Measurements from ENCODE around the gene PRRT4.

PRRT4 gene

DNA sequence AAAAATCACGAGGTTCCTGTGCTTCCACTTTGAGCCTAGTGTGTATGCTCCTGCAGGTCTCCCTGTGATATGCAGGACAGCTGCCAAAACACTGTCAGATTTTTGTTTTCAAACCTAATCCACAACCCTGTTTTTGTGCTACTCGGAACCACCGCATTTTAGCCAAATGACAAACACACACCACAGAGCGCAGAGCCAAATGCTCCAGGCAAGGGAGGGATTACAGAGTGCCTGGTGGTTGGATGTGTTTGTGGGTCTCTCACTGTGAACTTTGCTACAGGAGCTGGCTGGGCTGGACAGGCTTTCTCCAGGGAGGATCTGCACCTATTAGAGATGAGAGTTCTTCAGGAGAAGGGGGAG lies 12.0 kb downstream of the PRRT4 start:
- in situ Hi-C loops (cut with MboI; ENCODE audit: low sequenced_read_pairs): loop anchor here (5.0 to 10.0 kb wide), 2 partner anchors 33 to 75 kb away; no protein-coding TSS in a partner anchor

DNA sequence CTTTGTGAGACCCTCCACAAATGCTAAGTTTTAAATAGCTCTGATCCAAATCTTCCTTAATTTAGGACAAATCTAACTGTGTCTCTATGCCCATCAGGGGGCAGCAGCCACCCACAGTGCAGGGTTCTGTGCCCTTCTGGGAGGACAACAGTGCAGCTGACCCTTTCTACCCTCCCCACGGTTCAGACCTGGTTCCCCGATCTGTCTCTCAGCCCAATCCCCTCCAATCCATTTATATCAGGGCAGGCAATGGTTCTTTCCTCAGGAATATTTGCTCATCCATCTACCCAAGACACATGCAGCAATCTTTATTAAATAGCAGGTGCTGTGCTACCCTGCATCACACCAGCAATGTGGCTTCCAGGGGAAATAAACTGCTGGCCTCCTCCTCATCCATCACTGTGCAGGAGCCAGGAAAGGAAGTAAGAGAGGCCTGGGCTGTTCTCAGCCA lies 13.8 kb downstream of the PRRT4 start:
- in situ Hi-C loops (cut with MboI; ENCODE audit: low sequenced_read_pairs): loop anchor here (5.0 to 10.0 kb wide), 2 partner anchors 35 to 77 kb away; no protein-coding TSS in a partner anchor

DNA sequence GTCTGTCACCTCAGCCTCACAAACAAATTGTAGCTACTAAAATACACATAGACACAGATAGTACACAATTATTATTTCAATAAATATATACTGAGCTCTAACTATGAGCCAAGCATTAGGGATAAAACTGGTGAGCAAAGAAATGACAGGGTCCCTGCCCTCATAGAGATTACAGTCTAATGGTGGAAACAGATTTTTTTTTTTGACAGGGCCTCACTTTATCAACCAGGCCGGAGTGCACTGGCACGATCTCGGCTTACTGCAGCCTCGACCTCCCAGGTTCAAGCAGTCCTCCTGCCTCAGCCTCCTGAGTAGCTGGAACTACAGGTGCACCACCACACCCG lies 17.1 kb downstream of the PRRT4 start:
- in situ Hi-C loops (cut with MboI; ENCODE audit: low sequenced_read_pairs): loop anchor here (10.0 kb wide), 1 partner anchor 80 kb away; no protein-coding TSS in a partner anchor

DNA sequence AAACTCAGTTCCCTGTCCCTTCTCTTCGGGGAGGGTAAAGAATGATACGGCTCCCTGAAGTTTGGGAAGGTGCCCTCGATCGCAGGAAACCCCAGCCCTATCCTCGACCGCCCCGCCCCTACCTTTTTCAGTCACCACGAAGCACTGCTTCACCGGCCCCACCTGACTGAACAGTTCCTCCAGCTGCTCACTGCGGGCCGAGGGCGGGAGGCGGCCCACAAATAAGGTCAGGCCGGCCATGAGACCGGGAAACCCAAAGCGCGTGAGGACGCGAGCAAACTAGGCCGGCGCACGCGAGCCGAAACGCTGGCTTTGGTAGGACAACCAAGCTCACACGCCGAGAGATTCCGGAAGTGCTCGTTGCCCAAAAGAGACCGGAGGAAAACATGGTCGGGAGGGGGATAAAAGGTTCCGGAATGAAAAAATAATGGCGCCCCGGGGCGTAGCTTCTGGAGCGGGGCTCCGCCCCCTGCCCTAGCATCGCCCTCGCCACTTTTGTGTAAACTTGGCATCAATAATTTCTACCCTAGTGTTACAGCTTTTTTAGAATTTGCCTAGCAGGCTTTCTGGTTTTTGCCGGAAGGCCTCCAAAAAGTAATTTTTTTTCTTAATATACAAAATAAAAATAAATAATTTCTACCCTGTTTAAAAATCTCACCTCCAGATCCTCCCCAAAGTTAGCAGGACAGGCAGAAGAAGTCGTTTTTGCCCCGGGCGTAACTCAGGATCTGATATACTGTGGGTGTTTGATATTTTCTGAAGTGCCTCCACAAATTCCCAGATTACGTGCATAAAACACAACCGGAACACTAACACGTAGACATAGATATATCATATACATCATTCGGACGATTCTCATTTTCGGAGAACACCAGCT lies 17.7 kb downstream of the PRRT4 start, which contains the start of gene RBM28:
RBM28 (minus strand) TSS at position 355 of the 877 bp plus-strand sequence; CDS start at position 240, 115 bp downstream.
- in situ Hi-C loops (cut with MboI; ENCODE audit: low sequenced_read_pairs): loop anchor here (10.0 kb wide), 1 partner anchor 81 kb away; no protein-coding TSS in a partner anchor

DNA sequence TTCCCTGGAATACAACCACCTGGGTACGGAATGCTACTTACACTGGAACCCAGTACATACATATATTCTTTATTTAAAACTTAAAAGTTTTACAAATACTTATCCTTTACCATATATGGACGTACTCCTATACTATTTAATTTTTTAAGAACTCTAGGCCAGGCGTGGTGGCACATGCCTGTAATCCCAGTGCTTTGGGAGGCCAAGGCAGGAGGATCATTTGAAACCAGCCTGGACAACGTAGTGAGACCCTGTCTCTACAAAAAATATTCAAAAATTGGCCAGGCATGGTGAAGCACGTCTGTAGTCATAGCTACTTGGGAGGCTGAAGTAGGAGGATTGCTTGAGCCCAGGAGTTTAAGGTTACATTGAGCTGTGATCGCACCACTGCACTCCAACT lies 19.8 kb downstream of the PRRT4 start:
- in situ Hi-C loops (cut with MboI; ENCODE audit: low sequenced_read_pairs): loop anchor here (10.0 kb wide), 1 partner anchor 83 kb away; no protein-coding TSS in a partner anchor

DNA sequence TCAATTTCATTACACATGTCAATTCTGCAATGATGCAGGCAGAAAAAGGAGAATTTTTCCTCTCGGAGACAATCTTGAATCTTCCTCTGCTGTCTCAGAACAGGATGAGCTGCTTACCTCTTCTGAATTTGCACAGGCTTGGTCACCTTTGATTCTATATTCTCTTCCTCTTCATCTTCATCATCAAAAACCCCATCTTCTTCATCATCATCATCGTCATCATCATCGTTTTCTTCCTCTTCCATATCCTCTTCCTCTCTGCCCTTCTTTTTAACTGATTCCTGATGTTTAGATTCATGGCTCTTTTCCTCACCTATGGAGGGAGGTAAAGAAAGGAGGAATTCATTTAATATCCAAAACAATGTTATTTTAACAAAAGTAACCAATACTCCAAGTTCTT lies 25.8 kb downstream of the PRRT4 start:
- in situ Hi-C loops (cut with MboI; ENCODE audit: low sequenced_read_pairs): no loop called here

DNA sequence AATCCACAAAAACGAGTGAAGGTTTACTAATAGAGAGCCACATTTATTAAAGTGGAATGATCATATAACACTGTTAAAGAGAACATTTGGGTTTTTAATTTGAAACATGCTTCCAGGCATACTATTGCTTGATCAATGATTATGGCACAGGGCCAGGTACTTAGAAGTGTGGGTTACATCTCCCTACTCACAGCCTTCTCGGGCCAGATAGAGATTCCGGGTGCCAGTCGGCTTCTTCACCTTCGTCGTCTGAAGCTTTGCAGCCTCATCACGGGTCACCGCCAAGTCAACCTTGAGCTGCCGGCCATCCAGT lies 37.2 kb downstream of the PRRT4 start:
- in situ Hi-C loops (cut with MboI; ENCODE audit: low sequenced_read_pairs): no loop called here

DNA sequence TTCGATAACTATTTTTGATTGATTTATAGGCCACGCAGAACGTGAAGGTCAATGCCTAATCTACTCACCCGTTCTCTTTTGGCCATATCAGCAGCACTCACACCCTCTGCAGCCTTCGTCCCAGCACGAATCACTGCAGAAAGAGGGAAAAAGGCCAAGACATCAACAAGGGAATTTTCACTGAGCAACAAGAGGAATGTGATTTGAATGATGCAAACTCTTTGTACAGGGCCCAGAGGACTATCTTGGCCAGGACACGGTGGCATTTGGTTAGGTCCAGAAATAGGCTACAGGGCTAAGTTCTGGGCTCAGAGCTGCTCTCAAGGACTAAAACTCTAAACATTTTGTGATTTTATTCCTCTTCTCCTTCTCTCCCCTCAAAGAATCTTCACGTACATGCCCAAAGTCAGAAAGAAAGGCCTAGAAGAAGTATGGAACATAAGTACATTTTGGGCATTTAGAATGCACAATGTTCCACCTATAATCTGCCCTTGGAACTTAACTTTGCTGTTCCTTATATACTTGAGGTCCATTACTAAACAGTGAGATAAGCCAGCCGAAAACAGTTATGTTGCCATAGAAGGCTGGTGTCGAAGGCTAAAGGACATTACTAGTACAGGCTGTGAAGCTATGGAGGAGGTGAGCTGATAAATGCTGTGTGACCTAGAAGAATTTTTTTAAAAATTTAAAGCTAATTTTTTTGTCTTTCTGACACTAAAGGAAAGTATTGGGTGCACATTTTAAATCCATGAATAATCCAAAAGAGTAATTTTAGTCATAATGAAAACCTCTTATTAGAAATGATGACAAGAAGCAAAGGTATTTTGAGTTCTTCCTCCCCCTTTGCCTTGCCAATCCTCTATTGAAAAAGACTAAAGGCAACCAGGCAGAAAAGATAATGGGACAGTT lies 37.8 kb downstream of the PRRT4 start:
- in situ Hi-C loops (cut with MboI; ENCODE audit: low sequenced_read_pairs): no loop called here

DNA sequence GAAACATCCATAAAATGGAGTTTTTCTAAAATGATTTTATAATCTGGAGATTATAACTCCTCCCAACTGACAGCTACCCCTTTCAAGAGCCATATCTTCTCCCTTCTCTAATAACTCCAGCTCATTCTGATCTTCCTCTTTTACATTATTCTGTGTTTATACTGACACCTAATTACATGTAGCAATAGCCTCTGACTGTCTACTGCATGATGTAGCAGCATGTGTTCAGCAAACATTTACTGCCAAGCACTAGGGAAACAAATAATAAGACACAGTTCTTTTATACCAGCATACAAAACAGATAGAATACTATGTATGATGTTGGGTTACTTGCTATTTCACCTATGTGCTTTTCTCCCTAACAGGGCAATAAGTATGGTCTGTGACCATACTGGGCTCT lies 38.5 kb downstream of the PRRT4 start:
- in situ Hi-C loops (cut with MboI; ENCODE audit: low sequenced_read_pairs): no loop called here

DNA sequence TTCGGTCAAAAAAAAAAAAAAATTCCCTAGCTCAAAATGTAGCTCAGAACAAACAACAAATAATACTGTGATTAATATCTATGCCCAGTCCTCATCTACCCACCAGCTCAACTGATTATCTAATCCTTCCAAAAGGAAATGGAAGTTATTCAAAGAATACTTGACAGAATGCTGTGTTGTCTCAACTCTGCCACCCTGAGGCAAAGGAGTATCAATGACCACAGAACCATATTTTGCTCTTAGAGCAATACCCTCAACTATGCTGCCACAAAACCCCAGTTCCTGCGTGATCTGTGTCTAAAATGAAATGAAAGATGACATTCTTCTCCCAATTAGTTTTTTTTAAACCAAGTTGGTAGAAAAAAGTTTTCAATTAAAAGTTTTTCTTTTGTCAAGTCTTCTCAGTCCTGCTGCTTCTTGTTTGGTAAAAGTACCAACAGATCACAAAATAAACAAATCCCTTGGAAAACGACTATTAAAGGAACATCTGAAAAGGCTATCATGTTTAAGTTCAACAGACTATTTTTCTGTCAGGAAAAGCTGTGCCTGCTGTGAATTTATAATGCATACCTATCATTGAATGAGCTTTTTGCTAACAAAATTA lies 39.3 kb downstream of the PRRT4 start:
- in situ Hi-C loops (cut with MboI; ENCODE audit: low sequenced_read_pairs): no loop called here

DNA sequence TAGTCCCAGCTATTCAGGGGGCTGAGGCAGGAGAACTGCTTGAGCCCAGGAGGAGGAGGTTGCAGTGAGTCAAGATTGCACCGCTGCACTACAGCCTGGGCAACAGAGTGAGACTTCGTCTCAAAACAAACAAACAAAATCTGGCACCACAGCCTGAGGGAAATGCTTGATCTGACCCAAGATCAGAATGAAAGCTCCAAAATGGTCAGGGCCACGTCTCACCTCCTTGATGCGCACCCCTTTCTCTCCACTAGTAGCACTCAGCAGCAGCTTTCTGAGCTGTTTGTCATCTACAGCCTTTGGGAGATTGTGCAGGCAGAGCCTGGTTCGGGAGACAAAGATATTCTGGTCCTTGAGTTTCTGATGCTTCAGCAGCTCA lies 40.5 kb downstream of the PRRT4 start:
- in situ Hi-C loops (cut with MboI; ENCODE audit: low sequenced_read_pairs): no loop called here

DNA sequence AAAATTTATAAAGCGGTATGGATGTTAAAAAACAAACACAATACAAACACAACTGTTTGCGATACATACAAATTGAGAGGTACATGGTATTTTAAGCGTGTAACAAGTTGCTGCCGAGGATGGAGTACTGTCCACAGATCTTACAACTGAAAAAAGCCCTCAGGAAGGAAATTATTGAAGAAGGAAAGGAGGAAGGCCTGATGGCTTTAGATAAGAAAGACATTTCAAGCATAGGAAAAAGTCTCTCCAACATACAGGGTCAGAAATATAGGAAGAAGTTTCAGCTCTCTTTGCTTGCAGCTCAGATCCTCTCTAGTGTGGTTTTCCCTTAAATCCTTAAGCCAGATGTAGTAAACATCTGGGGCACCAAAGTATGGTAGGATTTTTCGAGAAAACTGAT lies 42.8 kb downstream of the PRRT4 start:
- in situ Hi-C loops (cut with MboI; ENCODE audit: low sequenced_read_pairs): no loop called here

DNA sequence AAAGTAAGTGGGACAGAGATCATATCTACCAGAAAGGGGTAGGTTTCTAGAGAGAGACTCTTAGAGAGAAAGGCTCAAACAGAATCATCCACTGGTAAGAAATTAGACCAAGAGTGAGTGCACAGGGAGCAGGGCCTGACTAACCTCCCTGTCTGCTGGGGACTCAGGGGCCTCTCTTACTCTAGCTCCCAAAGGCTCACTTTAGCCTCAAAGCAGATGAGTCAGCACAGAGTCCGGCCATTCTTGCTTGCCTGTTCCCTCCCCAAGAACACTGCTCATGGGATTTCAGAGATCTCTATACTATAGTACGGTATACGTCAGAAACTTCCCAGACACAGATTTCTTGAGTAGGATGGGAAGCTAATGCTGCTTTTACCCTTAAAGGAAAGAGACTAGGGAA lies 50.5 kb downstream of the PRRT4 start:
- in situ Hi-C loops (cut with MboI; ENCODE audit: low sequenced_read_pairs): no loop called here

DNA sequence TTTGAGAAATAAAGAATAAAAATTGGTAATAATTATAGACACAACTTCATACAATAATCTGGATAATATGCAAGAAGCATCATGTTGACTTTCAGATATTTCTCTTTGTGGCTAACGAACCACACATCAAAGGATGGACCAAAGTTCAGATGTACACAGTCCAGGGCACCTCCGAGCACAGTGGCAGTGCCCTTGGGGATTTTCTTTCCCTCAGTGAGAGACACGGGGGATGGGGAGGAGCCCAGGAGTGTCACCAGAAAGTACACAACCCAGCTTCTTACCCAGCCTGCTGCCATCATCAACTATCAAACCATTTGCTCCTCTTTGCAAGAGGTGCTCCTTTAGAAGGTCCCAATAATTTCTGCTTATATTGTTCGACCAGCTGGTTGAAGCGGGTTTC lies 51.0 kb downstream of the PRRT4 start:
- in situ Hi-C loops (cut with MboI; ENCODE audit: low sequenced_read_pairs): no loop called here

DNA sequence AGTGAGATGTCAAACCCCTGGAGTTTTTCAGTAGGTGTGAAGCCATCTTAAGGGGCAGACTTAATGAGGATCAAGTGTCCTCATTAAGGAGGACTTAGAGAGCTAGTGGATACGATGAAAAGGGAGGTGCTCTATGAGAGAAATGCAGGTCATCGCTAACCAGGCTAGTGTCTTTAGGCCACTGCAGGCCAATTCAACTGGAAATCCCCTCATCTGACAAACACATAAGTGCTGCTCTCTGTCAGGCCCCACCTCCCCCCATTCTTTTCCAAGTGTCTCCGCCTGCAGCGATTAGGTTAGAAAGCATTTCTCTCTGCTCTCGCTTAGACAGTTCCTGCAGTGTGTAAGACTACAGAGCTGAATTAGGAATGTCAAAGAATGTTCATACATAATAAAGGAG lies 51.5 kb downstream of the PRRT4 start:
- in situ Hi-C loops (cut with MboI; ENCODE audit: low sequenced_read_pairs): no loop called here

DNA sequence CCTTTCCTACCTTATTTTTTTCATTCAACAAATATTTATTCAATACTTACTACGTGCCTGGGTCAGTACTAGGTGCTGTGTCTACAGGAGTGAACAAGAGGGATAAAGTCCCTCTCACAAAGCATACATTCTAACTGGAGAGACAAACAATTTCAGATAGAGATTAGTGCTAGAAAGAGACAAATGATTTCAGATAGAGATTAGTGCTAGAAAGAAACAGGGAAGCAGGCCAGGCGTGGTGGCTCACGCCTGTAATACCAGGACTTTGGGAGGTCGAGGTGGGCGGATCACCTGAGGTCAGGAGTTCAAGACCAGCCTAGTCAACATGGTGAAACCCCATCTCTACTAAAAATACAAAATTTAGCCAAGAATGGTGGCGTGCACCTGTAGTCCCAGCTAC lies 52.4 kb downstream of the PRRT4 start:
- in situ Hi-C loops (cut with MboI; ENCODE audit: low sequenced_read_pairs): no loop called here

DNA sequence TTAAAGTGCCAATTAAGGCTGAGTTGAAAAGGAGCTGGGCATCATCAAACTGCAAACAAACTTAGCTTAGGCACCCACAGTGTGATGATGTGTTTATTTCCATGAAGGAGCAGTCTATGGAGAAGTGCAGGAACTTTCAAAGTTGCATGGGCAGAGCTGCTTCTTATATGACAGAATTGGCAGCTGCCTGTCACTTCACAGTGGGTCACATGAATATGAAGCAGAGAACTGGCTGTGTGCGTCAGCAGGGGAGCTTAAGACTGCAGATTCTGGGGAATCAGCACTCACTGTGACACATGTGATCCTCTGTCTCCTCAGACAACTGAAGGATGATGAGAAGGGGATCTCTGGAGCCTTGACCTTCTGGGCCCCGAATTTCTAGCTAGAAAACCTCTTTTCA lies 54.4 kb downstream of the PRRT4 start:
- in situ Hi-C loops (cut with MboI; ENCODE audit: low sequenced_read_pairs): no loop called here

DNA sequence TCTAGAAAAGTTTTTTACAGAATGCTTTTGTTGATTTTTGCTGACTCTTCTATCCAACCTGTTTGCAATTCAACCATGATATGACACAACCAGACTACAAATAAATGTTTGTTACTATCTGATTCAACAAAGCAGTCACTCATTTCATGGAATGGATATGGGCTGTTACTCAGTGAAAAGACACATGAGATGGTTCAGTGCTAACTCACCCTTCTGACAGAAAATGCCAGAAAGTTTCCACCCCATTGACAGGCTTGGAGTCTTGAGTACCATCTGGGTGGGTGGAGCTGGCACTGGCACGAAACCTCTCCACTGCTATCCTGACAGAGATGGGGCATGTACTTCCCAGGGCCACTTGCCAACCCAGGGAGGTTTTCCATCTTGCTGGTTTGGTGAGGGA lies 57.3 kb downstream of the PRRT4 start:
- in situ Hi-C loops (cut with MboI; ENCODE audit: low sequenced_read_pairs): no loop called here

DNA sequence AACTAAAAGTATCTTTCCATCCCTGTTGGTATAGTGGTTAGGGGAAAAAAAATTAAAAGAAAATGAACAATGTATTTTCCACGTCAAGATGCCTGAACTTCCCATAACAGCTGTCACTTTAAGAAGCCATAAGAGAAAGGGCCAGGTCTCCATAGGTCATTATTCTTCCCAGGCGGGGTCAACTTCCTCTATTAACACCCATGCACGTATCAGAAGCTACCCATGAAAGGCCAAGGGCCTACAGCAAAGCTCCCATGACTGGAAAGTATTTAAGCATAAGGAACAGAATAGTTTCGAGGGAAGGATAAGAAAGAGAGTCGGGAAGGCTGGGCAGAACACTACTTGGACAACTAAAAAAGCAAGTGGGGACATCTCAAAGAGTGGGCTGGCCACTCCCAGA lies 57.8 kb downstream of the PRRT4 start:
- in situ Hi-C loops (cut with MboI; ENCODE audit: low sequenced_read_pairs): no loop called here

DNA sequence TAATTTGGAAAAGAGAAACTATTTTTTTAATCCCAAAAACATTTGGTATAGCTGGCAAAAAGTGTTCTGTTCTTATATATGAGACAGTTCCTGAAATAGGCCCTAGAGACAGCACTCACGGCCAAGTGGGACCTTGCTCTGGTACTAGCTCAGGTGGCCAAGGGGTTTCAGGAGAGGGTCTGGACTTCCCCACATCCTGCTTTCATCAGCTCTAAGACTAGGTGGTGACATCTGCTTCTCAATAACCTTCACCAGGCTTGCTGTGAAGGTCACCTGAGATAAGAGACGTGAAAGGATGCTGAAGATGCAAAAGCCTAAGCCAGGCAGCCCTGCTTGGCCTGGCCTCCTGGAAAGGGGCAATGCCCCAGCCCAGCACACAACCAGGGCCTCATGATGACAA lies 58.4 kb downstream of the PRRT4 start:
- in situ Hi-C loops (cut with MboI; ENCODE audit: low sequenced_read_pairs): no loop called here

DNA sequence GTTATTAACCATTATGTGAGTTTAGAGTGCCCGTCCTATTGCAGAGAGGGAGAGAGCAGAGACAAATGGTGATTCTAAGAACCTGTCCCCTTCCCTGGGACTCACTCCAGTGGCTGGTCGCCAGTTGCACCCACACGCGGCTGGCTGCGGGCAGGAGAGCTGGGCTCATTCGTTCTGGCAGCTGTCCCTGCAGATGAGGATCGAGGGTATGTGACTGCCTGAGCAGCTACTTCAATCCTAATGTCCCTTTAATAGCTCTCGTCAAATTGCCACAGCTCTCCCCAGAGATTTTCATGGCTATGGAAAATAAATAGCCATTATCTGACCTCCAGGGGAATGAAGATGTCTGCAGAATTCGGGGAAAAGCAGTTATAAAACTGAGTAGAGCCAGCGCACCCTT lies 59.4 kb downstream of the PRRT4 start:
- in situ Hi-C loops (cut with MboI; ENCODE audit: low sequenced_read_pairs): no loop called here

Data from HL-60/S4 (cell line).